HFF-Myc (cell line): ENCODE measurements around the gene NELL2.

Source experiments
- DNase-seq: peaks from one replicate; pipeline ENCODE4 v3.0.0-alpha.2; 2011; ENCODE audit warnings: low read depth; ENCODE audit errors: extremely low read depth
- H3K4me3 ChIP-seq: replicated peaks from 2 replicates; pipeline ENCODE4 v1.5.1; 2011; ENCODE audit warnings: low read depth, mild to moderate bottlenecking, control low read depth, low read length
- CTCF ChIP-seq: IDR thresholded peaks from 2 replicates; pipeline ENCODE4 v1.5.1; 2012; ENCODE audit warnings: mild to moderate bottlenecking, low read depth, low read length, control low read depth; ENCODE audit errors: missing control alignments

Gene NELL2

DNA sequence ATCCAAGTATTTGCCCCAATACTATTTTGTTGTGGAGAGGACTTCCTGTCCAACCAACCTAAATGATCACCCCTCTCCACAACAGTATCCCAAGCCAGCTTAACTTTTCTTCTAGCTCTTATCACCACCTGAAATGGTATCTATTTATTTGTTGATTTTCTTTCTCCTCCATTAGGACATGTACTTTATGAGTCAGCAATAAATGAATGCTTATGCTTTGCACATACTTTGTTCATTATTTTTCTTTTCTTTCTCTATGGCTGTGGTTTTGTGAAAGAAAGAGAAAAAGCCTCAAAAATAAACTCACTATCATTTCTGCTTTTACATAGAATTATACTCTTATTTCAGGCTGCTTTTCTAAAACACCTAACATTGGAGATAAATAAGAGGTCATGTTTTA, 371.3 kb downstream of the NELL2 start:
- no peak for TF ChIP-seq CTCF
- H3K4me3 ChIP-seq, result no peak overlapping the region
- DNase-seq, result no peak

- no peak for TF ChIP-seq CTCF
- no peak overlapping the region for H3K4me3 ChIP-seq
- DNase-seq, result no peak
Measured at GRCh38 chr12:44503329-44503728, 372.8 kb downstream of the NELL2 start.

GRCh38 chr12:44502681-44503080, 373.4 kb downstream of the NELL2 start:
- DNase-seq, result no peak
- no peak overlapping the region for H3K4me3 ChIP-seq
- TF ChIP-seq CTCF, result no peak

DNA sequence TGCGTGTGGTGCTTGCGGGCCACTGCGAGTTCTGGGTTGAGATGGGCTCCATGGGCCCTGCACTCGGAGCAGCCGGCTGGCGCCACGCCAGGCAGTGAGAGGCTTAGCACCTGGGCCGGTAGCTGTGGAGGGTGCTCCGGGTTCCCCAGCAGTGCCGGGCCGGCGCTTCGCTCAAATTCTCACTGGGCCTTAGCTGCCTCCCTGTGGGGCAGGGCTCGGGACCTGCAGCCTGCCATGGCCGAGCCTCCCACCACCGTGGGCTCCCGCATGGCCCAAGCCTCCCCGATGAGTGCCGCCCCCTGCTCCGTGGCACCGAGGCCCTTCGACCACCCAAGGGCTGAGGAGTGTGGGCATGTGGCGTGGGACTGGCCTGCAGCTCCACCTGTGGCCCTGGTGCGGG, 375.7 kb downstream of the NELL2 start:
- no peak overlapping the region for H3K4me3 ChIP-seq
- no peak for TF ChIP-seq CTCF
- DNase-seq, result no peak

- DNase-seq, result no peak
- no peak overlapping the region for H3K4me3 ChIP-seq
- TF ChIP-seq CTCF, result no peak
Measured at GRCh38 chr12:44497044-44497443, 379.1 kb downstream of the NELL2 start.

DNA sequence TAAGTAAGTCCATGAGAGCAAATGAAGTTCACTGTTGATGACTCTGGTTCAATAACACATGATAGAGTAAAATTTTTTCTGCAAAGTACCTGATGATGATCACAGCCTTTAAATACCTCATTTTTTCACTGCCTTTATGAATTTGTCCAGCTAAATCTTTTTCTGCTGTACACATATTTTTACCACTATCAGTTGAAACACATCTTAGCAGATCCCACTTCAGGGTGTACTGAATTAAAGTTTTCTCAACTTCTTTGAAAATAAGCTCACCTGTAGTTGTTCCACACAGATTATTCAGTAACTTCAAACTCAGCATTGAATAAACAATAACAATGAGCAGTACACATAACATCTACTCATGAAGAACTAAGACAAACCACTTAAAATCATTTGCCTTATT, 385.9 kb downstream of the NELL2 start:
- no peak for TF ChIP-seq CTCF
- H3K4me3 ChIP-seq, result no peak overlapping the region
- no peak for DNase-seq

GRCh38 chr12:44488180-44488579, 387.9 kb downstream of the NELL2 start:
- no peak for TF ChIP-seq CTCF

More at GRCh38 chr12:44488180-44488579, 387.9 kb downstream of the NELL2 start:
- no peak for DNase-seq
- no peak overlapping the region for H3K4me3 ChIP-seq
